IPS DF 4.7 (cell line): ENCODE measurements around the gene TPD52L2.
"Not testable (repeated sequence)": the region's sequence is repeated elsewhere in the genome, so short reads cannot be mapped to it uniquely, and the experiment has no call there.

Experiments used
- DNase-seq: peaks from one replicate; pipeline ENCODE4 v3.0.0-alpha.2; 2013; ENCODE audit warnings: low spot score; ENCODE audit errors: extremely low read depth

Gene TPD52L2

DNA sequence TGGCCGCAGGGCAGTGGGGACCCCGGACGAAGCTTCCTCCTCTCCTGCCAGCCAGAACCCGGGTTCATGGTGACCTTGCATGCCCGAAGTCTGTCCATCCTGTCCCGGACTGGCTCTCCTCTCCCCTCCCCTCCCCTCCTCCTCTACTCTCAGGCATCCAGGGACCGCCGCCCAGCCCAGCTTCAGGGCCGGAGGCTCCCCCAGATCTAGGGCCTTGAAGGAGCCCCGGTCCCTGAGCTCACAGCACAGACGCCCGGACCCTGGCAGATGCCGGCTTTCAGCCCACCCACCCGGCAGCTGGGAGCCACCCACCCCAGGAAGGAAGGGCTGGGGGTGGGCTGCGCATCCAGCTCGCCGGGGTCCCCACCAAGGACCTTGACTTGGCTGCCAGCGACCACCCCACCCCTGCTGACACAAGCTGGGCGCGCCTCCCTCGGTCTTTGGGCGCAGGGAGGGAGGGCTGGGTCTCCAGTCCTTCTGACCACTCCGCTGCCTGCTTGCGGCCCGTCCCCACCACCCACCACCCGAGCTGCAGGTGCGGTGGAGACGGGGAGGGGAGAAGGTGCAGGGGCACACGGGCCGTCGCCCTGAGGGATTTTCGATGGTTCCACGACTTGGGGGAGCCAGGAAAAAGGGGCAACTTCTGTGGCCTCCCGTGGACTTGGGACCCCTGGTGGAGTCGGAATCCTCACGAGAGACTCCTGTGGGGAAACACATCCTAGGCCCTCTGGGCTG is 9.5 kb upstream of the TPD52L2 start:
- DNase-seq, result no peak

DNA sequence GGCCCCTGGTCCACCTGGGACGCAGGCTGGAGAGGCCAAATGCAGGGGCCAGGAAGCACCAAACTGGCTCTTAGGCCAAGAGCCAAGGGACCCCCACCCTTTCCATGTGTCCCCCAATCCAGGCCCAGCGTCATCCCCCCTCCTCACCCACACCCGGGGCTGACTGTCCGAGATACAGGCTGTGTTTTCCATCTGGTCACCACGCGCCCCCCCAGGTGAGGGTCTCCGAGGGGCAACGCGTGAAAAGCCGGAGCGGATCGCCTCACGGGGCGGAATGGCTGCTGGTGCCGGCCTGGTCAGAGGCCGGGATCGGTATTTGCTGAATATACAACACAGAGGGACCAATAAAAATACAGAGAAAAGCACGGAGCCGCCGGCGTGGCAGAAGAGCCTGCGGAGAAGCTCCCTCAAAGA is 9.0 kb upstream of the TPD52L2 start:
- no peak for DNase-seq

DNA sequence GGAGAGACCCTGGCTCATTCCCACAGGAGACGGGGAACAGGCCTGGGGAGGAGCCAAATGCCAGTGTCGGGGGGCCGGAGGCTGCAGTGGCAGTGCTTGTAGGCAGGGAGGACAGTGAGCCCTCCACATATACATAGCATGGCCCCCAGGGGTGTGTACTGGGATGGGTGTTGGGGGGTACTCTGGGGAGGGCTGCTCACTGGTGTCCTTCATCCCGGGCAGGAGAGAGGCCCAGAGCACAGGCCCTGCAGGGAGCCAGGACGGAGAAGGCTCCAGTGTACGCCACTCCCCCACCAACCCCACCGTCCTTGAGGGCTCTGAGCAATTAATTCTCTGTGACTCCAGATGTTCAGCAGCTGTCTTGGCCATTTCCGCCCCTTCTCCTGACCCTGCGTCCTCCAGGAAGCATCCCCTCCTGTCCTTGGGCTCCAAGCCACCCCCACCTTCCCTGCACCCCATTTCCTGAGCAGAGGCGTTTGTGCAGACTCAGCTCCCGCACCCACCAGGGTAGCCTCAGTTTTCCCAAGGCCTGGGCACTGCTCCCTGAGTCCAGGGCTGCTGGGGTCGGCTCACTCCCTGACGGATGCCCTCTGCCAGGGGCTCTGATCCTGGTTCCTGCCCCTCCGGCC is 7.2 kb upstream of the TPD52L2 start:
- no peak for DNase-seq

GRCh38 chr20:63858393-63859165 is 6.5 kb upstream of the TPD52L2 start:
- DNase-seq, result no peak

DNA sequence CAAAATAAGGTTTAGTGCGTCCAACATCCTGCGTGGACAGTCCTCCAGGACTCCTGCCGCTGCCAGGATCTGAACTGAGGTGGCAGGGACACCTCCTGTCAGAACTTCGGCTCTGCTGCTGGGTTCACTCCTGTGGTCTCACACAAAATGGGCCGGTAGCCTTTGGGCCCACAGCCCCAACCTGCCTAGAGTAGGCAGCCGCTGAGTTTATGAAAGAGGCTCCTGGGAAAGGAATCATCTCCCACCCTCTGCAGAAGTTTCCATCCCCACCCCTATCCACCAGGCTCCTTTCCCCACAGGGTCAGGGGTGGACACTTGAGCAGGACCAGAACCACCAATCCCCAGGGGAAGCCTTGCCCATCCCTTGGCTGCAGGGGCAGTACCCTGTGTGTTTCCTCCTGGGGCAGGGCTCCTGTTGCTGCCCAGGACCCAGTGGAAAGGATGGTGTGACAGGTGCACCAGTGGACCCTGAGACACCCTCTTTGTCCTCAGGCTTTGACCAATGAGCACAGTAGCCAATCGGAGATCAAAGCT is 5.8 kb upstream of the TPD52L2 start:
- no peak for DNase-seq

GRCh38 chr20:63860325-63861051 is 4.6 kb upstream of the TPD52L2 start:
- no peak for DNase-seq

DNA sequence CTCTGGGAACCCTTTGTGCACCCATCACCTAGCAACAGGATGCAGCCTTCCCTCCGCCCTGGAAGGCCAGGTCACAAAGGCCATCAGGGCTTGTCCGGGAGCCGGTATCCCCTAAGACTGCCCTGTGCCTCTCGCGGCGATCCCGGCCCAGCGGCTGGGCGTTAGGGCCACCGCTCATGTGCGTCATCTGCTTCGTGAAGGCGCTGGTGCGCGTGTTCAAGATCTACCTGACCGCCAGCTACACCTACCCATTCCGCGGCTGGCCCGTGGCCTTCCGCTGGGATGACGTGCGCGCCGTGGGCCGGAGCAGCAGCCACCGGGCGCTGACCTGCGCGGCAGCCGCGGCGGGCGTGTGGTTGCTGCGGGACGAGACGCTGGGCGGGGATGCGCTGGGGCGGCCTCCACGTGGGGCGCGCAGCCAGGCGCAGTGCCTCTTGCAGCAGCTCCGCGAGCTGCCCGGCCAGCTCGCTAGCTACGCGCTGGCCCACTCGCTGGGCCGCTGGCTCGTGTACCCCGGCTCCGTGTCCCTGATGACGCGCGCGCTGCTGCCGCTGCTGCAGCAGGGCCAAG is 3.6 kb upstream of the TPD52L2 start, which contains the start of gene ABHD16B:
TSS of gene ABHD16B (plus strand) at position 134 of the 570 bp plus-strand sequence. CDS start at position 177, 43 bp downstream.
- DNase-seq, result no peak

- no peak for DNase-seq
Measured at GRCh38 chr20:63861981-63862901, 2.8 kb upstream of the TPD52L2 start.

GRCh38 chr20:63863021-63863797 is 1.9 kb upstream of the TPD52L2 start:
- DNase-seq, result no peak

GRCh38 chr20:63863798-63864544 is 1.1 kb upstream of the TPD52L2 start:
- DNase-seq, result no peak

GRCh38 chr20:63864545-63864977 is 509 bp upstream of the TPD52L2 start:
- no peak for DNase-seq

GRCh38 chr20:63867042-63867441 is 2.0 kb downstream of the TPD52L2 start:
- DNase-seq, result not testable (repeated sequence)

DNA sequence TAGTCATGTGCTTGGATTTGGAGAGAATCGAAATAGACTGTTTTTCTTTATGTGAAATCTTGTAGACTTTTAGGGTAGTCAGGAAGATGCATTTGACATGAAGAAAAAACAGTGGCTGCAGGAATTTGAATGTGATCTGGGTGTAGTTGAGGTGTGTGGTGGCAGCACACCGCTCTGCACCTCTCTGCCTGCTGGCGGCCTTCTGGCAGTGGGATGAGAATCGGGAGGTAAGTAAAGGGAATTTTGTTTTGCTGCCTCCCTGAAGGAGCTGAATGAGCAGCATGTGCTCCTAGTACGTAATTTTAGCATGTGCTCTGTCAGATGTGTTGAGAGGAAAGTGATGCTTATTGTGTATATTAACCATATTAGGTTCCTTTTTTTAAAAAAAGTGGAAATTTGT is 3.2 kb downstream of the TPD52L2 start:
- DNase-seq, result no peak

GRCh38 chr20:63873477-63873971 is 8.5 kb downstream of the TPD52L2 start:
- no peak for DNase-seq

GRCh38 chr20:63874241-63874640 is 9.2 kb downstream of the TPD52L2 start:
- DNase-seq, result not testable (repeated sequence)

DNA sequence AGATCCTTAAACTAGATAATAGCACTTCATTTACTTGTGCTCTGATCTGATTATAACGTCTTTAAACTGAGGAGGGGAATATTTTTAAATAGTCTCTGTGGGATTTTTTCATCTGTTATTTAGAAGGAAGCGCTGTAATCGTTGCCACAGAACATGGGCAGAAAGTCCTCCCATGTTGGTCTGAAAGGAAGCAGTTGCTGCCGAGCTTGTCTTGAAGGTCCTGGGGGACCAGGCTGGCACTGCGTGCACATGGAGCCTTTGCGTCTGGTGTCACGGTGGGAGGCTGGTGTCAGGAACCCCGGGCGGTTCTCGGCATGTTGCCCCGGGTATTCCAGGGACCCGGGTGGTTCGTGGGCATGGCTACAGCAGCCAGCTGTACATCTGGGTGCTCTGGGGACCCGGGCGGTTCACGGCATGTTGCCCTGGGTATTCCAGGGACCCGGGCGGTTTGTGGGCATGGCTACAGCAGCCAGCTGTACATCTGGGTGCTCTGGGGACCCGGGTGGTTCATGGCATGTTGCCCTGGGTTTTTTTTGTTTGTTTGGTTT is 11.5 kb downstream of the TPD52L2 start:
- DNase-seq, result no peak

DNA sequence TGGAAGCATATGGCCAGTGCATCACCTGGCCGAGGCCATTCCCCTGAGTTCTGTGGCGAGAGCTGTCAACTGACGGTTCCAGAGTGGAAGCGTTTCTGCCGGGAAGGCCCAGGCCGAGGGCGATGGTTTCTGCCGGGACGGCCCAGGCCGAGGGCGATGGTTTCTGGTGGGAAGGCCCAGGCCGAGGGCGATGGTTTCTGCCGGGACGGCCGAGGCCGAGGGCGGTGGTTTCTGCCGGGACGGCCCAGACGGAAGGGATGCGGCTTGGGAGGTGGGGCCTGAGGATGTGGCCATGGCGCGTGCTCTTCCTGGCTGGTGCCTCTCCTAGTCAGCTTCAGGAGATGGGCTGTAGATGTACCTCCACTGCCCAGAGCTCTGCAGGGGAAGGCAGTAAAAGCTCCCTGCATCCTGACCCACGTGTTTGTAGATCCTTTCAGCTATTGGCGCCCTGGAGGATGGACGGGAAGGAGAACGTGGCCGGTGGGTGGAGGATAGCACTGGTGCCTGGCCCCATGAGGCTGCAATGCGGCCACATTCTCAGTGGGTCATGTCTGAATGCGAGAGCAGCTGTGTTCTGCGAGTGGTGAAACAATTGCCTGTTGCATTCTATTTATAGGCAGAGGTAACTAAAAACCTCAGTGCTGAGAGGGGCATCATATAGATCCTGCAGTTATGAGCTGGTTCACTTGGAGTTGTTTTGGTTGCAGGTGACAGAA is 12.8 kb downstream of the TPD52L2 start:
- no peak for DNase-seq
